GM13976 (cell line): Measurements from ENCODE around the gene HOXC9.

Experiments
- DNase-seq: peaks from one replicate; pipeline ENCODE4 v3.0.0; 2012; ENCODE audit warnings: low spot score
- in situ Hi-C: fragments of 300-500 bp; cut with MboI; formaldehyde crosslinking; loops from one replicate; pipeline ENCODE4 v1.12.0; 2022; ENCODE audit warnings: low sequenced_read_pairs, mixed read lengths, inconsistent platforms; ENCODE audit not compliant: unreplicated experiment
- TF ChIP-seq, protein P1 (sequence below): IDR thresholded peaks from 2 replicates; pipeline ENCODE4 v1.5.1; 2012; ENCODE audit warnings: borderline replicate concordance, mild to moderate bottlenecking; ENCODE audit not compliant: insufficient read depth; ENCODE audit errors: extremely low read depth, missing control alignments, control extremely low read depth

HOXC9 gene

DNA sequence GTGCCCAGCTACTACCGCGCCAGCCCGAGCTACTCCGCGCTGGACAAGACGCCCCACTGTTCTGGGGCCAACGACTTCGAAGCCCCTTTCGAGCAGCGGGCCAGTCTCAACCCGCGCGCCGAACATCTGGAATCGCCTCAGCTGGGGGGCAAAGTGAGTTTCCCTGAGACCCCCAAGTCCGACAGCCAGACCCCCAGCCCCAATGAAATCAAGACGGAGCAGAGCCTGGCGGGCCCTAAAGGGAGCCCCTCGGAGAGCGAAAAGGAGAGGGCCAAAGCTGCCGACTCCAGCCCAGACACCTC, 14.3 kb upstream of the HOXC9 start:
- in situ Hi-C loops = no loop called here
- TF ChIP-seq, protein P1, sequence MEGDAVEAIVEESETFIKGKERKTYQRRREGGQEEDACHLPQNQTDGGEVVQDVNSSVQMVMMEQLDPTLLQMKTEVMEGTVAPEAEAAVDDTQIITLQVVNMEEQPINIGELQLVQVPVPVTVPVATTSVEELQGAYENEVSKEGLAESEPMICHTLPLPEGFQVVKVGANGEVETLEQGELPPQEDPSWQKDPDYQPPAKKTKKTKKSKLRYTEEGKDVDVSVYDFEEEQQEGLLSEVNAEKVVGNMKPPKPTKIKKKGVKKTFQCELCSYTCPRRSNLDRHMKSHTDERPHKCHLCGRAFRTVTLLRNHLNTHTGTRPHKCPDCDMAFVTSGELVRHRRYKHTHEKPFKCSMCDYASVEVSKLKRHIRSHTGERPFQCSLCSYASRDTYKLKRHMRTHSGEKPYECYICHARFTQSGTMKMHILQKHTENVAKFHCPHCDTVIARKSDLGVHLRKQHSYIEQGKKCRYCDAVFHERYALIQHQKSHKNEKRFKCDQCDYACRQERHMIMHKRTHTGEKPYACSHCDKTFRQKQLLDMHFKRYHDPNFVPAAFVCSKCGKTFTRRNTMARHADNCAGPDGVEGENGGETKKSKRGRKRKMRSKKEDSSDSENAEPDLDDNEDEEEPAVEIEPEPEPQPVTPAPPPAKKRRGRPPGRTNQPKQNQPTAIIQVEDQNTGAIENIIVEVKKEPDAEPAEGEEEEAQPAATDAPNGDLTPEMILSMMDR = no peak

GRCh38 chr12:53985994-53986685, 13.8 kb upstream of the HOXC9 start:
- TF ChIP-seq, protein P1 = no peak
- in situ Hi-C loops = no loop called here
- DNase-seq = no peak

More for the DNA sequence above, 14.3 kb upstream of the HOXC9 start:
- DNase-seq = no peak

- DNase-seq = no peak
- TF ChIP-seq, protein P1 = no peak
- in situ Hi-C loops = no loop called here
Measured at GRCh38 chr12:53986686-53987483, 13.1 kb upstream of the HOXC9 start.

DNA sequence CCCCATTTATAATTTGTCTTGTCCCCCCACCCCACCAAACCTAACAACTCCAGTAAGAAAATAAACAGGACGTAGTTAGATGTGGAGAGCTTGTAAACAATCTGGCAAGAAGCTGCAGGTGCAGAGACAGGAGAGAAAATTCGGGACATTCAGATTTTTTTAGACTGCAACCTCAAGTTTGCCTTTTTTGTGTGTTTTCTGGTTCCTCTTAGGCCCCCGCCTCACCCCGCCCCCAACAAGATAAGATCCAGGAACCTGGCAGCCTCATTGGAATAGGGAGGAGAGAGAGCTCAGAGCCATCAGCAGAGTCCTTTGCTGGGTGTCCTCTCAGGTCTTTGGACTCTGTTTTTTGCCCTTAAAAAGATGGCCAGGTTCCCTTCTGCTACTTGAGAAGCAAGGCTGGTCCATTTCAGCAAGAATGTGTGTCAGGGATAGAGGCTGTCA, 12.2 kb upstream of the HOXC9 start:
- TF ChIP-seq, protein P1 = no peak
- in situ Hi-C loops = no loop called here

DNA sequence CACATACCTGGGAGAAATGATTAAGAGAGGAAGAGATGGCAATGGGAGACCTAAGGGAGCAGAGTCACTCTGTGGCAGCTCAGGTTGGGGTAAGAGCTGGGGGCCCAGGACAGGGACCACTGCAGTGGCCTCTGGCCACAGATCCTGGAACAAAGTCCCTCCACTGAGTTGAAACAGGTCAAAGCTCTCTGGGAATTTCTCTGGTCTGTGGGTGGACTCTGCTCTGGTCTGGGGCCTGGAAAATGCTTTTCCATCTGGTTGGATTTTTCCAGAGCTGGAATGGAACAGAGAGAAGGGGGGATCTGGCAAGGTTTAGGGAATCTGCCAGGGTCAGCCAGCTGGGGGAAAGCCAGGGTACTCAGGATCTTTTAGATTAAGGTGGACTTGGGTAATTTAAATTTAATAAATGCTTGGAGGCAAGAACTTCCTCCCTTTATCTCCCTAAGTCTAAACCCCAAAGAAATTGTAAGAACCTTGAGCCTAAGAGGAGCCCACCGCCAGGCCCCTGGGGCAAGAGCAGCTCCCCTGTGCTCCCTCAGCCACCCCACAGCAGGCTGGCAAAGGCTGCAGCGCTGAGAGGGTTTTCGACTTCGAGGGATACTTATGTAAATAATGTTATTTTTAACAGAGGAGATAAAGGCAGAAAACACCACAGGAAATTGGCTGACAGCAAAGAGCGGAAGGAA, 11.3 kb upstream of the HOXC9 start:
- TF ChIP-seq, protein P1 = no peak
- no peak for DNase-seq
- in situ Hi-C loops = no loop called here

More for the DNA sequence above, 12.2 kb upstream of the HOXC9 start:
- no peak for DNase-seq

- in situ Hi-C loops = no loop called here
- DNase-seq = peak; percentile 73
- TF ChIP-seq, protein P1 = peak; percentile 53
Measured at GRCh38 chr12:53989227-53990113, 10.5 kb upstream of the HOXC9 start.
